NCI-H2081 treated with DMSO at 0.1 percent for 48 hours (cell line): Measurements from ENCODE around the gene VPS13A.
"Not testable (repeated sequence)": the region's sequence is repeated elsewhere in the genome, so short reads cannot be mapped to it uniquely, and the experiment has no call there.

Source experiments
- DNase-seq: peaks from one replicate; lab custom pipeline; 2025; lab: John Stamatoyannopoulos, UW

Gene VPS13A

DNA sequence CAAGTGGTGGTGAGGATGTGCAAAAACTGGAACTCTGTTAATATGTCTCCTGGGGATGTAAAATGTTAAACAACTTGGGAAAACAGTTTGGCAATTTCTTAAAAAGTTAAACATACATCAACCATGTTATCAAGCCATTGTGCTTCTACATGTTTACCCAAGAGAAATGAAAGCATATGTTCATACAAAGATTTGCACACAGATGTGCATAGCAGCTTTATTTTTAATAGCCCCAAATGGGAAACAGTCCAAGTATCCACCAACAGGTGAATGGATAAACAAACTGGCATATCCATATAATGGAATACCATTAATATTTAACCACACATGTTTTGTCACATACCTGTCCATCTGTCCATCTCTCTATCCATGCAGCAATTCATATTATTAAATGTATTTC is 6.2 kb downstream of the VPS13A start:
- no peak for DNase-seq

DNA sequence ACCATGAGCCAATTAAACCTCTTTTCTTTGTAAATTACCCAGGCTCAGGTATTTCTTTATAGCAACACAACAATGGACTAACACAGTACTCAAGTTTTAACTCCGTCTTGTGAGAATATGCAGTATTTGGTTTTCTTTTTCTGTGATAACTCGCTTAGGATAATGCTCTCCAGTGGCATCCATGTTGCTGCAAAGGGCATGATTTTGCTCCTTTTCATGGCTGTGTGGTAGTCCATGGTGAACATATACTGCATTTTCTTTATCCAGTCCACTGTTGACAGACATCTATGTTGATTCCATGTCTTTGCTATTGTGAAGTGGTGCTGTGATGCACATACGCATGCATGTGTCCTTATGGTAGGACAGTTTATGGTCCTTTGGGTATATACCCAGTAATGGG is 10.9 kb downstream of the VPS13A start:
- no peak for DNase-seq

DNA sequence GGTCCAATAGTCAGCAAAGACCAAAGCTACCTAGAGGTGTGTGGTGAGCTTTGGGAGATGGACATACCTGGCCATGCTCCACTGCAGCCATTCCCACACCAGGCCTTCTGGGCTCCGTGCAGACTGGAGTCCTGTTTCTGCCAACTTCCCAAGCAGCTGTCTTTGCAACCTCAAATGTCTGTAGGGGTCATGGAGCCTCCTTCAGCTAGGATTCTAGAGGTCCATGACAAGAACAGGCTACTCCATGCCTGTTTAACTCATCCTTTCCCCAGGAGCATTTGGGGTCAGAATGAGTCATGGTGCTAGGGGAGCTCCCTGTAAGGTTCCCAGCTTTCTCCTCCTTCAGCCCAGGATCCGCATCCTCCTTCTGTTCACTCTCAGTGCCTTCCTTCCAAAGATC is 17.1 kb downstream of the VPS13A start:
- DNase-seq, result no peak

DNA sequence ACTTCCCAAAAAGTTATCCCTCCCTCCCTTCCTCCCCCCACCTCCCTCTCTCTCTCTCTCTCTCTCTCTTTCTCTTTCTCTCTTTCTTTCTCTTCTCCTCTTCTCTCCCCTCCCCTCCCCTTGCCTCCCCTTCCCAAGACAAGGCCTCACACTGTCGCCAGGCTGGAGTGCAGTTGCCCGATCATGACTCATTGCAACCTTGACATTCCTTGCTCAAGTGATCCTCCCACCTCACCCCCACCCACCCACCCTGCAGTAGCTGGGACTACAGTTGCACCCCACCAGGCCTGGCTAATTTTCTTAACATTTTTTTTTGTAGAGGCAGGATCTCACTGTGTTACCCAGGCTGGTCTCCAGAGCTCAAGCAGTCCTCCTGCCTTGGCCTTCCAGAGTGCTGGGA is 32.8 kb downstream of the VPS13A start:
- no peak for DNase-seq

DNA sequence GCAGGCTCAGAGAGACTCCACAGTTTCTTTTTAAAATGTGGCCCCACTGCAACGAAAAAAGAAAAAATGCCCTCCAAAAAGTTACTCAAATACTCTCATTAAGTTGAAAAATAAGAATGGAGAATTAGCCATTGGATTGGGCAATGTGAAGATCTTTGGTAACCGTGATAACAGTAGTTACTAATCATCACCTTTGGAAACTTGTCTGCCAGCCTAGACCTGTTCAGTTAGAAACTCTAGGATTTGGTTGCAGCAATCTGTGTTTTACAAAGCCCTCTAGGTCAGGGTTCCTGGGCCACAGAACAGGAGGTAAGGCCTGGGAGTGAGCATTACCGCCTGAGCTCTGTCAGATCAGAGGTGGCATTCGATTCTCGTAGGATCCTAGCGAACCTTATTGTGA is 34.2 kb downstream of the VPS13A start:
- DNase-seq, result no peak

DNA sequence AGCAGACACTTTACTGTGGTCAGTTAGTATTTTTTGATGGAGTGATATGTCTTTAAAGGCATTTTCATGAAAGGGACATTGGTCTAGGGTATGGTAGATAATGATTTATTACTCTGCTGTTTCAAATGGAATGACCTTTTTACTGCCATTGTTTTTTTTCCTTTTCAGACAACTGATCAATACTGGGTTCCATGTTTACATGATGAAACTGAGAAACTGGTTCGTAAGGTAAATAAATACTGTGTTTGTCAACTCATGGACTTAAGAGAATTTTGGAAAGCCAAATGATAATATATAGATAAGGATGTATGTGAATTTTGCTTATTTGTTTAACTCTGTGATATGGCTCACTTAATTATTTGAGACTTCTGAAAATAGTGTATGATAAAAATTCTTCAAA is 35.5 kb downstream of the VPS13A start:
- DNase-seq, result no peak

DNA sequence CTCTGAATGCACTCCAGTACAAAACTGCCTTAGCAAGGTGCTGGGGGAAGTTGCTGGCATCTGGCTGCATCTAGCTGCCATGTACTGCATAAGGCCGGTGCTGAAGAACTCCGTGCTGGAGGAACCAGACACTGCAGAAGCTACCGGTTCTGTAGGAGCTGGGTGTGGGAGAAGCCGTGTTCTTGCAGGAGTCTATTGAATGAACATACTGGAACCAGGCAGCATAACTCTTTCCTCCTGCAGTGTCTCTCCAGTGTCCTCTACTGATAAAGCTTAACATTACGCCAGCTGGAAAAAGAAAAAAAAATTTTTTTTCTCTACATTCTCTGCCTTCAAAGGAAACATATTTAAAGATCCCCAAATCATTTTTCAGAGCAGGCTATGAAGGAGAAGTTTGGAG is 38.5 kb downstream of the VPS13A start:
- DNase-seq, result no peak

DNA sequence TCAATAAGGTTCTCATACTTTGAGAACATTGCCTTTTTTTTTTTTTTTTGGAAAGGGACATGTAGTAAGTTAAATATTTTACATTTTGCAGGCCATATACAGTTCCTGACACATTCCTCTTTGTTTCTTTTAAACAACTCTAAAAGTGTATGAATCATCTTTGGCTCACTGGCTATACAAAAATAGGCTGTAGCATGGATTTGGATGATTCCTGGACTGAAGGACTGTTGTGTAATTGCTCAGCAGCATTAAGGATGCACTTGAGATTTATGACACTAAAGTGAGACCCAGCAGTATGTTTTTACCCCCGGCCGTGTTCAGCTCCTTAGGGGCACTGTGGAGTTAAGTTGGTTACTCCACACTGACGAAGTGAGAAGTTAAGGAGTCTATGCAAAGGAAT is 41.3 kb downstream of the VPS13A start:
- no peak for DNase-seq

DNA sequence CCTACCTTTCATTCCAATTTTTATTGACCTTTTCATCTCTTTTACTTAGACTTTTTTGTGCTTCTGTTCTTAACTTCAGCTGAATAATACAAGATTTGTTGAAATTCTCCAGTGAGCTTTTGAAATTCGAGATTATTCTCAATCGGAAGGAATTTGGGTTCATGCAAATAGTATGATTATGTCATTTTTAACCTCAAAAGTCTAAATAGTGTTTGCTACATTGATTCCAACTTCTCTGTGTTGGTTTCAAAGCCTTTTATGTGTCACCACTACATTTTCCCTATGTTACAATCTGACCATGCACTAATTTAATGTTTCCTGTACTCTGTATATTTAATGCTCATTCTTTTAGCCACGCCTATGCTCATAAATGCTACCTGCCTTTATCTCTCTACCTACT is 44.1 kb downstream of the VPS13A start:
- DNase-seq, result no peak

DNA sequence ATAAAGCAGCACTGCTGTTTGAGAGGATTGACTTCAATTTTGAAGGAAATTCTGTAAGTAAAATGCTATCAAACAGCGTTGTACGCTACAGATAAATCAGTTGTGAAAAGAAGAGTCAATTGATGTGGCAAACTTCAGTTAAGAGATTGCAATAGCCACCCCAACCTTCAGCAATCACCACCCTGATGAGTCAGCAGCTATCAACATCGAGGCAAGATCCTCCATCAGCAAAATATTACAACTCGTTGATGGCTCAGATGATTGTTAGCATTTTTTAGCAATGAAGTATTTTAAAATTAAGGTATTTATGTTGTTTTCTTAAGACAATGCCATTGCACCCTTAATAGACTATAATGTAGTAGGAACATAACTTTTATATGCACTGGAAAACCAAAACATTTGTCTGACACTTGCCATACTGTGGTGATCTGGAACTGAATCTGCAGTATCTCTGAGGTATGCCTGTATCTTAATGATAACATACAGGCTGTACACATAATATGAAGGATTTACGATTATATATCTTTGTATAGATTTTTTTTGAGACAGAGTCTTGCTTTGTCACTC is 47.5 kb downstream of the VPS13A start:
- DNase-seq, result no peak

DNA sequence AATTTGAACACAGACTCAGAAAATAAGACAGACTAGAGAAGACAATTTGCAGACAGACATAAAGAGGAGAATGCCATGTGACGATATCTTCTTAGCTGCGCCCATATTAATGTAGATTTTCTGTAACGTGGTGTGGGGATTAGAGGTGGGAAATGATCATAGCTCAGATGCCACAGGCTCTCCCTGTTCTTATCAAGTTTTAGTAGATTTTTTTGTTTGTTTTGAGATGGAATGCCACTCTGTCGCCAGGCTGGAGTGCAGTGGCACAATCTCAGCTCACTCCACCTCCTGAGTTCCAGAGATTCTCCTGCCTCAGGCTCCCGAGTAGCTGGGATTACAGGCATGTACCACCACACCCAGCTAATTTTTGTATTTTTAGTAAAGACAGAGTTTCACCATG is 59.4 kb downstream of the VPS13A start:
- no peak for DNase-seq

DNA sequence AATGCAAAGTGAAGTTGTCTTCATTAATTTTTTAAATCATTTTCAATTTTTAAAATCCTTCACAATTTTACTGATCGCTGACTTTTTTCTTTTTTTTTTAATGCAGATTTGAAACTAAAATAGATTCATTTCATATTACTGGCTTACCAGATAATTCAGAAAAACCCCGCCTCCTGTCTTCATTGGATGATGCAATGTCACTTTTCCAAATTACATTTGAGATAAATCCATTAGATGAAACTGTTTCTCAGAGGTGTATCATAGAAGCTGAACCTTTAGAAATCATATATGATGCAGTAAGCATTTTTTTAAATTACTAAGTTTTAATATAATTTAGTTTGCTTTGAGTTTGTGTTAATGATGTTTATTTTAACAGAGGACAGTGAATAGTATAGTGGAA is 60.6 kb downstream of the VPS13A start:
- DNase-seq, result no peak

DNA sequence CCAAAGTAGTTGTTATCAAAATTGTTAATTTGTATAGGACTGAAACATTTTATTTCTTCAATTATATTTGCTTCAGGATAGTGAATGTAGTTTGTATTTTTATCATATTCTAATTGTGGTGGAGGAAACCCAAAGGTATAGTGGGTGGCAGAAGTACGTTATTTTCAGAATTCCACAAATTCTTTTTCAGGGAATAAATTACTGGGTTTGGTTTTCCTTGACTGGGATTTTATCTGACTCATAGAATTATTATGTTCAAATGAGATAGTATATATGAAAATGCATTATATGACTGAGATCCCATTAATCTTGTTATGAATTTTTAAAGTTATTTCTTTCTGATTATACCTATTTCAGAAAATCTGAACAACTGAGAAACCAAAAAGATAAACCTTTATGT is 73.7 kb downstream of the VPS13A start:
- DNase-seq, result no peak

DNA sequence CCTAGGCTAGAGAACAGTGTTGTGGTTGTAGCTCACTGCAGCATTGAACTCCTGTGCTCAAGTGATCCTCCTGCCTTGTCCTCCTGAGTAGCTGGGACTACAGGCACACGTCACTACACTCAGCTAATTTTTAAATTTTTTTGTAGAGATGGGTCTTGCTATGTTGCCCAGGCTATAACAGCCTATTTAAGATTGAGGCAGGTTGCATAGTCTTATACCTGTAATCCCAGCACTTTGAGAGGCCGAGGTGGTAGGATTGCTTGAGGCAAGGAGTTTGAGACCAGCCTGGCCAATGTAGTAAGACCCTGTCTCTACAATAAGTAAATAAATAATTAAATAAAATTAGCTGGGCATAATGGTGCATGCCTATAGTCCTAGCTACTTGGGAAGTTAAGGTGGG is 79.9 kb downstream of the VPS13A start:
- DNase-seq, result no peak

DNA sequence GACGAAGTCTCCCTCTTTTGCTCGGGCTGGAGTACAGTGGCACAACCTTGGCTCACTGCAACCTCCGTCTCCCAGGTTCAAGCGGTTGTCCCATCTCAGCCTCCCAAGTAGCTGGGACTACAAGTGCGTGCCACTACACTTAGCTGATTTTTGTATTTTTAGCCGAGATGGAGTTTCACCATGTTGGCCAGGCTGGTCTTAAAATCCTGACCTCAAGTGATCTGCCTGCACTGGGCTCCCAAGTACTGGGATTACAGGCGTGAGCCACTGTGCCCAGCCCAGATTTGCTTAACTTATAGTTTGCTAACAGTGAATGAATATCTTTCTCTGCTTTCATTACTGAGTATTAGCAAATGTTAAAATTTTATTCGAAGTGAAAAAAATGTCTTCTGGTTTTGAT is 84.3 kb downstream of the VPS13A start:
- DNase-seq, result no peak

DNA sequence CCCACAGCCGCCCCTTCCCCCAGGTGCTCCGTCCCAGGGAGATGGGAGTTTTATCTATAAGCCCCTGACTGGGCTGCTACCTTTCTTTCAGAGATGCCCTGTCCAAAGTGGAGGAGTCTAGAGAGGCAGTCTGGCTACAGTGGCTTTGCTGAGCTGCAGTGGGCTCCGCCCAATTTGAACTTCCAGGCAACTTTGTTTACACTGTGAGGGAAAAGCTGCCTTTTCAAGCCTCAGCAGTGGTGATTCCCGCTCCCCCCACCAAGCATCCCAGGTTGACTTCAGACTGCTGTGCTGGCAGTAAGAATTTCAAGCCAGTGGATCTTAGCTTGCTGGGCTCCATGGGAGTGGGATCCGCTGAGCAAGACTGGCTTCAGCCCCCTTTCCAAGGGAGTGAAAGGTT is 90.4 kb downstream of the VPS13A start:
- not testable (repeated sequence) for DNase-seq

DNA sequence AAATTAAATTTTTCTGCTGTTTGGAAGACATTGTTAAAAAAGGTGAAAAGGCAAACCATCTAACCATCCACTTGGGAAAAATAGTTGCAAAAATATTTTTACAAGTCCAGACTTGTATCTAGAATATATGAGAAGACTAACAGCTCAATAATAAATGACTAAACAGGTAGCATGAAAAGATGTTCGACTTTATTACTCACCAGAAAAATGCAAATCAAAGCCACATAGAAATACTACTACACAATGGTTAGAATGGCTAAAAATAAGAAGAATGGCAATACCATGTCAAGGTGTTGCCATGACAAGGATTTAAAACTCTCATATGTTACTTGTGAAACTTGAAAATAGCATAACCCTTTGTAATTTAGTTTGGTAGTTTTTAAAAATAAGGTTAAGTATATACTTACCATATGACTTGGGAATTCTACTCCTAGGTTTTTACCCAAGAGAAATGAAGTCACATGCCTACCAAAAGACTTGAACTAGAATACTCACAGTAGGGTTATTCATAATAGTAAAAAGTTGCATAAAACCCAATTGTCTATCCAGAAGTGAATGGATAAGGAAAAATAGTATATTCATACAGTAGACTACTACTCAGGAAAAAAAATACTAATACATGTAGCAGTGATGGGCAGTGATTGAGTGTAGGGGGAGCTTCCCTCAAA is 93.8 kb downstream of the VPS13A start:
- no peak for DNase-seq

DNA sequence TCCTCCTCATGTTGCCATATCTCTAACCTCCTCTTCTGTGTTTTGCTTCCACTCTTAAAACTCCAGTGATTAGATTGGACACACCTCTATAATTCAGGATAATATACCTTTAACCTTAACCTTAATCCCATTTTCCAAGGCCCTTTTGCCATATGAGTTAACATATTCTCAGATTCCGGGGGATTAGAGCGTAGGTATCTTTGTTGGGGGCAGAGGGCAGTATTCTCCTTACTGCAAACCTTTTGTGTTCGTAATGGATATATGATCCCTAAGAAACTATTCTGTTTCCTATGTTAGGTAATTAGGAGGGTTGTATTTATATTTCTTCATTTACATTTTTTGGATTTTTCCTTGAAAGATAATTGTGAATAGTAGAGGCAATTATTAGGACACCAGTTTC is 99.5 kb downstream of the VPS13A start:
- no peak for DNase-seq

DNA sequence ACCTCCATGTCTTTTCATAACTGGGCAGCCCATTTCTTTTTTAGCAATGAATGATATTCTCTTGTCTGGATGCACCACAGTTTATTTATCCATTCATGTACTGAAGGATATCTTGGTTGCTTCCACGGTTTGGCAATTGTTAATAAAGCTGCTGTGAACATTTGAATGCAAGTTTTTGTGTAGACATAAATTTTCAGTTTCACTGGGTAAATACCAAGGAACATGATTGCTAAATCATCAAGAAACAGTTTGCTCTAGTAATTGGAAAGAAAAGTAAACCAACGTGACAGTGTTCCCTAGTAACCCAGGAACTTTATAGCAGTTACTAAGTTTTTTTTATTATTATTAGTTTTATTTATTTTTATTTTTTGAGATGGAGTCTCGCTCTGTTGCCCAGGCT is 100.4 kb downstream of the VPS13A start:
- no peak for DNase-seq

DNA sequence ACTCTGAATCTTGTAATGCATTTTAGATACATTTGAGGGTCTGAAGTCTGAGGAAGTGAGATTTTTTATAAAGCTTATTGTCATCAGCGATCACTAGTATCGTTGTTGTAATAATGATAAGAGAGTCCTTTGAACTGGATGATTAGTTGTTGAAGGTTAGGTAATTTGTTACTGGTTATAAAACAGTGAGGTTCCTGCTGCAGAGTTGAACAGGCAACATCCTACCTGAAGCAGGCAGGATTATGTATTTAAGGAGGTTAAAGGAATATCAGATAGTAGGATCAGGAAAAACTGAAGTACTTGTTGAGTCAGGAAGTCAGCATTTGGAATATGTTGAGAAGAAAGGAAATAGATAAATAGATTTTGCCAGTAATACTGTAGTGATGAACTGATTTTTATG is 106.7 kb downstream of the VPS13A start:
- DNase-seq, result no peak

DNA sequence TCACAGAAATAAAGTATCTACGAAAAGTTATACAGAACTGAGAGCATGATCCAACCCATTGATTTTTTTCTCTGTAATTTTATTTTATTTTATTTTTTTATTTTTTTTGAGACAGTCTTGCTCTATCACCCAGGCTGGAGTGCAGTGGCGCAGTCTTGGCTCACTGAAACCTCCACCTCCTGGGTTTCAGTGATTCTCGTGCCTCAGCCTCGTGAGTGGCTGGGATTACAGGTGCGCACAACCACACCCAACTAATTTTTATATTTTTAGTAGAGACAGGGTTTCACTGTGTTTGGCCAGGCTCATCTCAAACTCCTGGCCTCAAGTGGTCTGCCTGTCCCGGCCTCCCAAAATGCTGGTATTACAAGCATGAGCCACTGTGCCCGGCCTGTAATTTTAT is 107.3 kb downstream of the VPS13A start:
- DNase-seq, result no peak

DNA sequence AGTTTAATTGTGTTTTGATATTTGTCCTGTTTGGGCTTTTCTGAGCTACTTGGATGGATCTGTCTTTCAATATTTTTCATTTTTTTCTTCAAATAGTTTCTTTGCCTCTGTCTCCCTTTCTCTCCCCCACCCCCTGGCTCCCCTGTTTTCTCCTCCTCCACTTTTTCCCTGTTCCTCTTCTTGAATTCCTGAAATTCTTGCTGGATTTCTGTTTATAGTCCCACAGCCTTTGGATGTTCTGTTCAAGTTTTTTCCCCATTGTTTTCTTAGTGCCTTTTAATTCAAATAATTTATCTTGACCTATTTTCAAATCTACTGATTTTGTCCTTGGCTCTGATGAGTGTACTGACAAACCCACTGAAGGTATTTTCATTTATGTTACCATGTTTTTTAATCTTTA is 113.0 kb downstream of the VPS13A start:
- DNase-seq, result no peak

DNA sequence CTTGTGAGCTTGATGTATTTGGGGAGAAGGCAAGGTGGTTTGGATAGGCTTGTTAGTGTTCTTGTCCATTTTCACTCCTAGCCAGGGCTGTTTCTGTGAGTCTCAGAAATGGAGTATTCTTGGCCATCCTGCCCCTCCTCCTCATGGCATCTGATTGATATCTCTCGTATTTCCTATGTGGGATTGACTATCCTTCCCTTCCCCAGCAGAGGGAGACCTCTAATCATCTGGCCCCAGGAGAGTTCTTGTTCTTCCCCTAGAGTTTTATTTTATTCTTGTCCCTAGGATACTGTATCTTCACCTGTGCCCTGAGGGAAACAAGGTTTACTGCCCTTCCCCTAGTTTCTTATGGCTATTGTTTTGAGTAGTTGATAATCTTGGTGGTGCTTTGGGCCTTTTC is 114.4 kb downstream of the VPS13A start:
- DNase-seq, result no peak

DNA sequence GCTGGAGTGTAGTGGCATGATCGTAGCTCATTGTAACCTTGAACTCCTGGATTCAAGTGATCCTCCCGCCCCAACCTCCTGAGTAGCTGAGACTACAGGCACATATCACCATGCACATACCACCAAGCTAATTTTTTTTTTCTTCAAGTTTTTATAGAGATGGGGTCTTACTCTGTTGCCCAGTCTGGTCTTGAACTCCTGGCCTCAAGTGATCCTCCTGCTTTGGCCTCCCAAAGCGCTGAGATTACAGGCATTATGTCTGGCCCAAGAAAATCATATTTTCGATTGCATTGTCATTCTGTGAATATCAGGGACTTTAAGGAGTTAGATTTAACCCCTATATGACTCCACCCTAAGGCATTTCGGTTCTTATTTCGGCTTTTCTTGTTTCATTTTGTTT is 116.6 kb downstream of the VPS13A start:
- no peak for DNase-seq

DNA sequence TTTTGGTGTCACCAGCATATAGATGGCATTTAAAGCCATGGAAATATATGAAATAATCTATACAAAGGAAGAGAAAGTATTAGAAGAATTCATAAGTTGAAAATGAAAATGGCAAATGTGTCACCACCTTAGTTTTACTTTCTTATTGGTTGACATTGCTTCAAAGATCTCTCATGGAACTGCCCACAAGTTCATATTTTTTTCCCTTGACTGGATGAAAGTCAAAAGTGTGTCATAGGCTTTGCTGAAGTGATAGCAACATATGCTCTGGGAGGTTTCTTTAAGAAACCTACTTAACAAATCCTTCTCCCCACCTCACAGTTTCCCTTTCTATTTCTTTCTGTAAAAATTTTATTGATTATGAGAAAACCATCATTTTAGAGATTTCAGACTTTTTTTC is 127.2 kb downstream of the VPS13A start:
- no peak for DNase-seq
